ENCODE measurements around the gene NRTN. TPM values are rescaled to one million over a fixed set of nuclear protein-coding genes. Genes with fewer than 3 reads are reported as not detected.

NRTN gene
- total RNA-seq, 1 experiment from 2014 or later, result 4.6 TPM

GRCh38 chr19:5782945-5783919, 21.6 kb upstream of the NRTN start:
- no peak for DNase-seq
- Histone ChIP-seq H3K4ac (ENCODE audit: low read depth, low read length) (no peak overlapping the region), H3K4me1 (ENCODE audit: insufficient read depth, low read length) (no peaks in the 10 kb centered on the region), H3K27ac (ENCODE audit: insufficient read length, low read depth, low read length) (no peak overlapping the region), H3K56ac (ENCODE audit: insufficient read length, low read depth, low read length) (no peak overlapping the region), H3K9ac (ENCODE audit: extremely low read depth, insufficient read length, low read length) (no peak overlapping the region), H3K23me2 (ENCODE audit: insufficient read length, low read depth, low read length, poor library complexity, severe bottlenecking) (no peaks in the 10 kb centered on the region), H3K4me2 (ENCODE audit: insufficient read depth, insufficient read length, low read length) (no peak overlapping the region), H2BK12ac (ENCODE audit: insufficient read length, low read depth, low read length) (no peak overlapping the region), H4K5ac (ENCODE audit: insufficient read length, low read depth, low read length) (no peak overlapping the region), H2BK120ac (ENCODE audit: low read depth, low read length, poor library complexity, severe bottlenecking) (no peak overlapping the region), H3K79me2 (ENCODE audit: insufficient read depth, low read length) (no peaks in the 10 kb centered on the region), H3K79me1 (ENCODE audit: insufficient read depth, low read depth, low read length, poor library complexity, severe bottlenecking) (no peaks in the 10 kb centered on the region), H3K18ac (ENCODE audit: insufficient read length, low read depth, low read length) (no peak overlapping the region), H4K20me1 (ENCODE audit: control insufficient read depth, insufficient read depth, insufficient read length) (no peaks in the 10 kb centered on the region), H3K9me3 (ENCODE audit: control insufficient read depth, low read depth, low read length) (no peaks in the 10 kb centered on the region), H2AK5ac (ENCODE audit: insufficient read length, low read length) (no peak overlapping the region), H2BK15ac (ENCODE audit: low read depth, low read length) (no peak overlapping the region), H2BK20ac (ENCODE audit: low read depth, low read length, poor library complexity, severe bottlenecking) (no peak overlapping the region), H3K14ac (ENCODE audit: insufficient read depth, low read length) (no peak overlapping the region), H3K27me3 (ENCODE audit: insufficient read depth, low read length) (no peaks in the 10 kb centered on the region), H3K23ac (ENCODE audit: insufficient read length, low read depth, low read length) (no peak overlapping the region), H4K91ac (ENCODE audit: insufficient read length, low read depth, low read length) (no peak overlapping the region), H2AFZ (ENCODE audit: low read length) (no peak overlapping the region), H4K8ac (replicated peaks; ENCODE audit: insufficient read length, low read depth, low read length) (no peak overlapping the region), H2BK5ac (ENCODE audit: insufficient read length, low read length) (no peak overlapping the region), H3T11ph (ENCODE audit: low read length) (no peak overlapping the region)
- Mint-ChIP-seq H3K4me3 (no peak overlapping the region), H3K36me3 (ENCODE audit: insufficient read depth in 1 of 3, low read depth in 3 of 3) (peaks cover 18 to 26% (median 25%) of the 10 kb centered on the region in 3 experiments; a peak in 6 of 7 replicates), H3K27me3 (ENCODE audit: low read depth) (peaks cover 3% of the 10 kb centered on the region), H3K9me3 (no peaks in the 10 kb centered on the region), H3K27ac (no peak overlapping the region), H3K4me1 (no peaks in the 10 kb centered on the region)
- WGBS (ENCODE audit: extremely low coverage, insufficient read length, low lambda C conversion rate), result no CpG with 5 or more reads among the region's 48 CpGs
- no peak for TF ChIP-seq CTCF (conservative IDR thresholded peaks at IDR 0.05)

Measured in H9 (cell line).